ENCODE data around the gene FTHL17. TPM values are rescaled to one million over a fixed set of nuclear protein-coding genes. Genes with fewer than 3 reads are reported as not detected.
A peak's percentile ranks its signal among the peaks of the same experiment; 100 is the strongest.

The FTHL17 gene
- not detected in 2 replicates for total RNA-seq (2014; rRNA removed; shearing (Covaris generic))

DNA sequence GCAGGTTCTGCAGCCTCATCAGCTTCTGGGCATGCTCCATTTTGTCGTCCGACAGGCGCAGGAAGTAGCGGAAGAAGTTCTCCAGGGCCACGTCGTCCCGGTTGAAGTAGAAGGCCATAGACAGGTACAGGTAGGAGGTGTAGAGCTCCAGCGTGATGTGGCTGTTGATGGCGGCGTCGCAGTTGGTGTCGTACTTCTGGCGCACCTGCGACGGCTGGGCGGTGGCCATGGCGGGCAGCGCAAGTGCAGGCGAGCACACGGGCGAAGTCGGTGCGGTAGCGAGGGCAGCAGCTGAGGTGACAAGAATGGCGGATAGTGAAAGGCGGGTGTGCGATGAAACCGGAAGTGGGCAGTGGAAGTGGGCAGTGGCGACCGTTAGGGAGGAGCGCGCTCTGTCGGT, at the start of gene FTHL17:
Gene FTHL17 (minus strand): TSS at position 317 of the 400 bp plus-strand sequence. CDS start 88 bp downstream, at position 229.
- Histone ChIP-seq H3K27me3 (no peaks in the 10 kb centered on the region), H3K36me3 (no peaks in the 10 kb centered on the region), H3K9me3 (replicated peaks) (no peaks in the 10 kb centered on the region), H3K27ac (no peak within 1 kb of the TSS), H3K4me1 (no peaks in the 10 kb centered on the region), H3K4me3 (no peak within 1 kb of the TSS)
- DNase-seq = no peak

DNA sequence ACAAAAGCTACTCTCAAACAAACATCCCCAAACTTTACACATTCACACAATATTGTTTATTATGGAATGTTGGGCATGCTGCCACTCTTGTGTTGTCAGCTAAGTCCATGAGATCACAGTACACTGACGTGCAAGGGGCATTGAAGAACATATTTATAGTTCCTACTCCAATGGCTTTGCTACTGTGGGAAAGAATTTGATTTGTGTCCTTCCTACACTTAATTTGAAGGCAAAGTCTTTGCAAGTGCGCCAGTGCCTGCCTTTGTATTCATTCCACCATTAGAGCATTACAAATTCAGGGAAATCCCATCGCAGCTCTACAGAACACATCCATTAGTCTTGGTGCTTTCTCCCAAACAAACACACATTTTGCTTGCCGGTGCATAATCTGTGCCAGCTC, 45.4 kb upstream of the FTHL17 start:
- DNase-seq = no peak
- no peak overlapping the region for H3K27ac ChIP-seq

DNA sequence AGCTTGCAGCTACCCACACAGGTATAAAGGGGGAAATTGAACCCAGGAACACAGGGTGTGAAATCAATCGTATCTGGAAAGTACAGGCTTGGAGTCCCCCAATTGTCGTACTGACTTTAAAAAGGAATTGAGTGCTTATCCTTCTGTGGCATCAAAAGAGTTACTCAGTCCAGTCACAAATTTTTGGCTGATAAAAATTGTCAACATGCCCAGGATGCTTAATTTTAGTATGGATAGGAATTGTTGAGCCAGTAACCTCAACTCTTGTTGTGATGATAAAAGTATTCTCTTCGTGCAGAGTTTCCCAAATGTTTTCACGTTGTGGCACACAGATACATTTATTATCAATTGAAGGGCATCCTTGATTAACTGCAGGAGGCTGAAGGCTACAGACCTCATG, 43.6 kb upstream of the FTHL17 start:
- no peaks in the 10 kb centered on the region for H3K4me1 ChIP-seq
- DNase-seq = no peak
- H3K4me3 ChIP-seq = no peak overlapping the region
- H3K27ac ChIP-seq = no peak overlapping the region
- no peaks in the 10 kb centered on the region for H3K27me3 ChIP-seq
- H3K36me3 ChIP-seq = 0 out of 2 replicates have a peak, but pooled peaks cover 4% of the 10 kb centered on the region
- H3K9me3 ChIP-seq (replicated peaks) = no peaks in the 10 kb centered on the region

More for the DNA sequence above, 45.4 kb upstream of the FTHL17 start:
- H3K4me3 ChIP-seq = no peak overlapping the region
- no peaks in the 10 kb centered on the region for H3K9me3 ChIP-seq (replicated peaks)
- no peaks in the 10 kb centered on the region for H3K27me3 ChIP-seq
- H3K36me3 ChIP-seq = 0 out of 2 replicates have a peak, but pooled peaks cover 4% of the 10 kb centered on the region
- H3K4me1 ChIP-seq = no peaks in the 10 kb centered on the region

DNA sequence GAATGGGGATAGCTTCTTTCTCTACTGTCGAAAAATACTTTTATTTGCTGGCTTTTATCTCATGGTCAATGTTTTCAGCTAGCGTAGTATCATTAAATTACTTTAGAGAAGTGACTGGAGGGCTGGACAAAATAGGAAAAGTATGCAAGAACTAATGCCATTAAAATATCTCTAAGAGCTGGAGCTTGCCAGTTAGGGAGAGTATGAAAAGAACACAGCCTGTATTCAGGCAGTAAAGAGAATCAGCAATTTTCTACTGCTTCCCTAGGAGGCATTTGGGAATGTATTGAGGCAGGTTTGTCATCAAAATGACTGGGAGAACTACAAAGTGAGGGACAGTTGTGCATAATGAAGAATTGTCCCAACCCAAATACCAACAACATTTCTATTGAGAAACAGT, 43.0 kb upstream of the FTHL17 start:
- DNase-seq = no peak

DNA sequence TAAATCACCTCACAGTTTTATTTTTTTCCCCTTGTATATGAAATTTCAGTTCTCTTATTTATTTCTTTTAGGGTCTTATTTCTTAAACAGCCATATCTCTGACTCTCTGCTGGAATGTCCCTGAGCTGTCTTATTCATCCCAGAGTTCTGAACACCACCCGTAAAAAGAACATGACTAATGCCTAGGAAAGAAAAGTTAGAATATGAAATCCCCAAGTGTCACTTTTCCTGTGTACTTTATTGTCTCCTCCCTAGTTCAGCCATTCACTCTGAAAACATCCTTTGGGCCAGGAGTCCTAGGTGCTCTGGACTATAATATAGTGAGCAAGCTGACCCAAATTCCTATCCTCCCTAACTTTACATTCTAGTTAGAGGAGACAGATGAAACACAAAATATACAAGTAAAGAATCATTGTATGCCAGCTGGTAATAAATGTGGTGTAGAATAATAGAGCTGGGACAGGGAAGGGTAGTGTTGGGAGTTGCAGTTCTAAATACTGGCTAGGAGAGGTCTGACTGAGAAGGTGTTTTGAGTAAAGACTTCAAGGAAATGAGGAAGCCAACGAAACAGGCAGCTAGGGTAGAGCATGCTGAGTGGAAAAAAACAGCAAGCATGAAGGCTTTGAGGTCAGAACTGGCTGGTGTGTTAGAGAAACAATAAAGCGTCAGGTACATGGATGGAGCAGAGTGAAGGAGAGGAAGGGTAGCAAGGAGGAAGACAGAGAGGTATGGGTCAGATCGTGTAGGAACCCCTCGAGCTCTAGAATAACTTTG, 40.6 kb upstream of the FTHL17 start:
- Histone ChIP-seq H3K4me3 (no peak overlapping the region), H3K9me3 (replicated peaks) (no peaks in the 10 kb centered on the region), H3K4me1 (no peaks in the 10 kb centered on the region), H3K27ac (no peak overlapping the region), H3K27me3 (no peaks in the 10 kb centered on the region), H3K36me3 (no peaks in the 10 kb centered on the region)
- DNase-seq = no peak

More for the DNA sequence above, 43.0 kb upstream of the FTHL17 start:
- no peak overlapping the region for H3K27ac ChIP-seq
- 0 out of 2 replicates have a peak, but pooled peaks cover 4% of the 10 kb centered on the region for H3K36me3 ChIP-seq
- no peak overlapping the region for H3K4me3 ChIP-seq
- H3K27me3 ChIP-seq = no peaks in the 10 kb centered on the region
- H3K4me1 ChIP-seq = no peaks in the 10 kb centered on the region
- H3K9me3 ChIP-seq (replicated peaks) = no peaks in the 10 kb centered on the region

DNA sequence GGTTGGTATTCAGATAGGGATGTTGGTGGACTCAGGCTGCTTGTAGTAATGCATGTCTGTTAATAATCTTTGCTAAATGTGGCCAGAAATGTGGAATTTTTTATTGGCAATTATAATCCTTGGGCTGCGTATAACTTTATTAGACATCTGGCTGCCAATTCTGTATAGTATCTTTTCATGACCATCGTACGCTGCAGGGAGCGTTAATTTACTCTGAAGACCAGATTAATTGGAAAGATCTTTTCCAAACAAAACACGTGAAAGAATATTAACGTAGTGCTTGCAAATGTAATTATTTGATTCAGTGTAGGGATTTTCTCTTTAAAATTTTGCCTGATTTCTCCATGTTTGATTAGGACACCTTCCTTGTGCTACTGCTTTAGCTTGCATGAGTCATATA, 38.8 kb upstream of the FTHL17 start:
- no peak overlapping the region for H3K27ac ChIP-seq
- no peaks in the 10 kb centered on the region for H3K36me3 ChIP-seq
- H3K9me3 ChIP-seq (replicated peaks) = no peaks in the 10 kb centered on the region
- H3K4me3 ChIP-seq = no peak overlapping the region
- no peak for DNase-seq
- no peaks in the 10 kb centered on the region for H3K4me1 ChIP-seq
- H3K27me3 ChIP-seq = no peaks in the 10 kb centered on the region

DNA sequence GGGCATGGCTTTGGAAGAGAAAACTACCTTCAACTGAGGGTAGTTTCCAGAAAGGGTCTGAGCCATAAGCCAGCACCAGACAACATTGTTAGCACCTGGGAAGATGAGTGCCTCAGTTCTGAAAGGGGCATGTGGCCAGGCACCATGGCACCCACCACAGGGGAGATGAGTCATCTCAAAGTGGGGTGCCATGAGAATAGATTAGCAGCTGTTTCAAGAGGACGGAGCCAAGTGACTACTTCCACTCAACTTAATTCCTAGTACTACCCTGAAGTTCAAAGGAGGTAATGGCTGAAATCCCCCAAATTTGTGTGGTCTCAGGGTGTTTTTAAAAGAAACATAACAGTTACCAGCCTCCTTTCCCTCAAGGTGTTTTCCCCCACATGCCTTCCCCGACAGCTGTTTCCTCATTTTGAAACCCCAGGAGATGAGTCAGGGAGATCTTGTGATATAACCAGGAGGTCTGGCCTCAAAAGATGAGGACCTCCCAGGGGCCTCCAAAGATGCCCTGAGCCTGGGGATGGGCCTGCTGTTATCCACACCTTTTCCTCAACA, 27.8 kb upstream of the FTHL17 start:
- no peaks in the 10 kb centered on the region for H3K36me3 ChIP-seq
- peaks cover 7% of the 10 kb centered on the region; the same call in 1 of the 2 replicates for H3K4me1 ChIP-seq
- H3K27ac ChIP-seq = peak overlapping the region; percentile 12; the same call in 1 of the 2 replicates
- no peaks in the 10 kb centered on the region for H3K27me3 ChIP-seq
- no peak overlapping the region for H3K4me3 ChIP-seq
- H3K9me3 ChIP-seq (replicated peaks) = no peaks in the 10 kb centered on the region
- DNase-seq = peak; percentile 21 to 28

DNA sequence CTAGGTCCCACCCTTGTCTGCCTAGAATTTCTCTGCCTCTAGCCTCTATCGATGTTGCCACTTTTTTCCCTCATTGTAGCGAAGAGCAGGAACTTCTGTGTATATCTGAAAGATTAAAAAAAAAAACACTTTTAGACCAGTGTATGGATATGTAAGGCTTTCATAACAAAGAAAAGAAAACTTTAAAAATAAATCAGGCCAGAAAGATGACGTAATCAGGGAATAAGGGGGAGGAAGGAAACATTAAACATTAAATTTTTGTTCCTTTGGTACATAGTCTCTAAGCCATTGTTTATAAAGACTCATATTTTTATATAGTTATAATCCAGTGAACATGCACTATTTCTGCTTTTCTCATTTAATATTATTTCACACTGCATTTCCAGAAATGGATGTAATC, 26.2 kb upstream of the FTHL17 start:
- Histone ChIP-seq H3K4me1 (peaks cover 7% of the 10 kb centered on the region; the same call in 1 of the 2 replicates), H3K27ac (no peak overlapping the region)
- no peak for DNase-seq

DNA sequence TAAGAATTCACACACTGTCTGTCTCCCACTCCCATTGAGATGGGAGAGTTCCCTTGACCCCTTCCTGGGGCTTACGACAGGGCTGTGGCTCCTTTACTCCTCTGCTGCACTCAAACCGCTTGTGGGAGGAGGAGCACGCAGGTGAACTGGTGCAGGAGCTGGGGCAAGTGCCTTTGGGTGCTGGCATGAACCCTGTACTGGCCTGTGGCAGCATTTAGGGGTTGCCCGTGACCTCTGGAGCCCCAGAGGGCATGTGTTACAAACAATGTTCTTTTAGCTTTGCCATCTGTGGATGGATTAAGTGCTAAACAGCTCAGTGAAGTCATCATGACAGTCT, 21.8 kb upstream of the FTHL17 start:
- no peaks in the 10 kb centered on the region for H3K4me1 ChIP-seq
- H3K9me3 ChIP-seq (replicated peaks) = no peaks in the 10 kb centered on the region
- H3K4me3 ChIP-seq = no peak overlapping the region
- no peaks in the 10 kb centered on the region for H3K27me3 ChIP-seq
- no peak overlapping the region for H3K27ac ChIP-seq
- no peaks in the 10 kb centered on the region for H3K36me3 ChIP-seq
- DNase-seq = no peak

More for the DNA sequence above, 26.2 kb upstream of the FTHL17 start:
- H3K27me3 ChIP-seq = no peaks in the 10 kb centered on the region
- no peak overlapping the region for H3K4me3 ChIP-seq
- H3K36me3 ChIP-seq = no peaks in the 10 kb centered on the region
- H3K9me3 ChIP-seq (replicated peaks) = no peaks in the 10 kb centered on the region

DNA sequence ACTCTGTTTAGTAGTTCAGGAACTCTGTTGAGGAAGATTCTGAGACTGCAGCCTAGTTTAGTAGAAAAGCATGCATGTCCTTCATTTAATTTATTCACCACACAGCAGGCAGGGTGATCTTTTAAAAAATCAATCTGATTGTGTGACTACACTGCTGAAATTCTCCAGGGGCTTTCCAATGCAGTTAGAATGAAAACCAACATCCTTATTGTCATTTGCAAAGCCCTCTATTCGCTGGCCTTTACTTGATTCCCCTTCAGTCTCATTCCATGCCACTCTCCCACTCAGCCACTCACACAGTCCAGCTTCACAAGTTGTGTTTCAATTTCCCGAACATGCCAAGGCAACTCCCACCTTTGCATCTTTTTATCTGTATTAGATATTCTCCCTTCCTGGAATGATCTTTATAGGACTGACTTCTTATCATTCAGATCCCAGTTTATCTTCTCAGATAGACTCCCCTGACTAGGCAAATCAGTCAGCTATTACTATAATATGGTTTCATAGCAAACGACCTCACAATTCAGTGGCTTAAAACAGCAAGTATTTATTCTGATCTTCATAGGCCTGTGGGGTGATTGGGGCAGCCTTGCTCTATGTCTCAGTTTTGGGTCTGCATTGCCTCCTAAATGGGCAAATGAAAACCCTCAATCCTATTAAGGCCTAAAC, 21.3 kb upstream of the FTHL17 start:
- Histone ChIP-seq H3K9me3 (replicated peaks) (no peaks in the 10 kb centered on the region), H3K27ac (no peak overlapping the region), H3K36me3 (no peaks in the 10 kb centered on the region), H3K4me1 (no peaks in the 10 kb centered on the region), H3K4me3 (no peak overlapping the region), H3K27me3 (no peaks in the 10 kb centered on the region)
- DNase-seq = no peak

DNA sequence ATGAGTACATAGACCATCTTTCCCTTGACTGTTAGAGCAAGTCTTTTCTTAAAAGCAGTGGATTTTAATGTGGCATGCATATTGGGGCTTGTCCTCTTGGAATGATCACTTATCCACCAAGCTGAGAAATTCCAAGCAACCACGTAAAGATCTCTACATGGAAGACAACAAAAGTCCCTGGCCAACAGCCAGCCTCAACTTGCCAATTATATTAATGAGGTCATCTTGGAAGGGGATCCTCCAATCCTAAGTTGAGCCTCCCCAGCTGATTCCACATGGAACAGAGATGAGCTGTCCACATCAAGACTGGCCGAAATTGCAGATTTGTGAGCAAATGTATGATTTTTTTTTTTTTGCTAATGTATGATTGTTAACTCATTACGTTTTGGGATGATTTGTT, 20.6 kb upstream of the FTHL17 start:
- Histone ChIP-seq H3K27me3 (no peaks in the 10 kb centered on the region), H3K9me3 (replicated peaks) (no peaks in the 10 kb centered on the region), H3K4me1 (no peaks in the 10 kb centered on the region), H3K36me3 (no peaks in the 10 kb centered on the region), H3K27ac (no peak overlapping the region), H3K4me3 (no peak overlapping the region)
- no peak for DNase-seq

DNA sequence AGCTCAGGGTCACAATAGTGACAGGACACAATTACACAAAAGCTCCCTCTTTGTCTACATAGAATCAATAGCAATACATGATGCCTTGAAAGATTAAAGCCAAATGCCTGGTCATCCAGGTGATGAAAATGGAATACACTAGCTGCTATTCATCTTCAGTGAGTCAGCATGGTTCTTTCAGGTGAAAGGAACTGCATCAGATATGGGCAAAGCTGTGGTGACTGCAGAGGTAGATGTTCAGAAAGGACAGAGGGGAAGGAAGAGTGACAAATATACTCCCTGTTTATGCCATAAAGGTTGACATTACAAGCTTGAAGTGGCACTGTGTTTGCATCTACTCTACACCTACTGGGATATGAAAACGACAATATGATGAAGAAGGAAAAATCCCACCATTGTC, 20.0 kb upstream of the FTHL17 start:
- no peak overlapping the region for H3K4me3 ChIP-seq
- H3K27me3 ChIP-seq = no peaks in the 10 kb centered on the region
- H3K27ac ChIP-seq = no peak overlapping the region
- H3K9me3 ChIP-seq (replicated peaks) = no peaks in the 10 kb centered on the region
- no peaks in the 10 kb centered on the region for H3K4me1 ChIP-seq
- DNase-seq = no peak
- H3K36me3 ChIP-seq = no peaks in the 10 kb centered on the region

DNA sequence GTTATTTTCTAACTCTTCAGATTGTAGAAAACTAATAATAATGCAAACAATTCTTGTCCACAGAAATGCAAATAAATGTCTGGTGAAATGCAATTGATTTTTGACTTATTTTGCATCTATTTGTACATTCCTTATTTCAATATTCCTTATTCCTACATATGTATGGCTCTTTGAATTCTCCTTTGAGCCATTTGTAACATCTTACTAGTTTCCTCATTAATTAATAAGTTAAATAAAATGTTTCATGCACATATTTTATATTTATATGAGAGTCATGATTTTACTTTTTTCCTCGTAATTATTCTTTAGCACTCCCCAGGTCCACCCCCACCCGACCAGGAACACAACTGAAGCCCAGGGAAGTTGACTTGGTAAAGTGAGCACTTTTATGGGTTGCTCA, 2.7 kb upstream of the FTHL17 start:
- H3K27me3 ChIP-seq = no peaks in the 10 kb centered on the region
- H3K4me3 ChIP-seq = no peak overlapping the region
- H3K36me3 ChIP-seq = no peaks in the 10 kb centered on the region
- no peaks in the 10 kb centered on the region for H3K4me1 ChIP-seq
- no peak for DNase-seq
- H3K9me3 ChIP-seq (replicated peaks) = no peaks in the 10 kb centered on the region
- H3K27ac ChIP-seq = no peak overlapping the region

DNA sequence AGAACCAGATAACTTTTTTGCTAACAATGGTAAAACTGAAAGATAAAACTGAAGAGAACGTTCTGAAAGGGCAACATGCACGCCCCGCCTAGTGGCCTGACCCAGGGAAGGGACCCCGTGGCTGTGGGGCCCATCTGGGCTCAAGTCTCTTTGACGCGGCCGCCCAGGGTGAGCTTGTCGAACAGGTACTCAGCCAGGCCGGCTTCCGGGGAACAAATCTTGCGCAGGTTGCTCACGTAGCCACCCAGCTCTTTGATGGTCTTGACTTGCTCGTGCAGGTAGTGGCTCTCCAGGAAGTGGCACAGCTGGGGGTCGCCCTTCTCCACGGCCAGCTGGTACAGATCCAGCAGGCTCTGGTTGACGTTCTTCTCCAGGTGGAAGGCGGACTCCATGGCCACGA, 579 bp downstream of the FTHL17 start:
- no peaks in the 10 kb centered on the region for H3K27me3 ChIP-seq
- DNase-seq = no peak
- H3K4me1 ChIP-seq = no peaks in the 10 kb centered on the region
- H3K9me3 ChIP-seq (replicated peaks) = no peaks in the 10 kb centered on the region
- H3K36me3 ChIP-seq = no peaks in the 10 kb centered on the region
- H3K4me3 ChIP-seq = no peak overlapping the region
- H3K27ac ChIP-seq = no peak overlapping the region

DNA sequence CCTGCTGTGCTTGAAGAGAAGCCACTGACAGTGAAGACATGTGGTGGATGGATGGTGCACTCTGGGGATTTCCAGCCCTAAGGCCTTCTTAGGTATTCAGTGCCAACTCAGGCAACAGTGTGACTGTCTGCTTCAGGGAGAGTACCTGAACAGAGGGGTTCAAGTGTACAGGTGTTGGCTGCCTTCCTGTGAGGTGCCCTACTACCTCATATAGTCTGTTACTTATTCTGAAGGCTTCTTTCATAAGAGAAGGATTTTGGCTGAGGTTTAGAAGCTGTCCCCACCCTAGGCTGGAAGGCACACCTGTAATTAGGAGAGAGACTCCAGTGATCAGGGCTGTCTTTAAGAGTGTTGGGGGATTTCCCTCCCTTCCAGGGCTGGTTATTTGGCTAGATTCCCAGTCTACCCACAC, 1.8 kb downstream of the FTHL17 start:
- Histone ChIP-seq H3K4me3 (no peak overlapping the region), H3K27me3 (no peaks in the 10 kb centered on the region), H3K27ac (no peak overlapping the region), H3K9me3 (replicated peaks) (no peaks in the 10 kb centered on the region), H3K4me1 (no peaks in the 10 kb centered on the region), H3K36me3 (no peaks in the 10 kb centered on the region)
- no peak for DNase-seq
